Neuronal stem cell (in vitro differentiated cells): ENCODE data around the gene SPINK14. TPM values are rescaled to one million over a fixed set of nuclear protein-coding genes. Genes with fewer than 3 reads are reported as not detected.

Experiments
- small RNA-seq: library from polyadenylated mRNA; stranded (forward); fragments of <200 nt; extraction: miRNeasy Mini kit (QIAGEN cat#:217004); gene quantifications from one replicate; pipeline ENCODE3, GENCODE V24; 2013; ENCODE audit not compliant: insufficient read depth

The SPINK14 gene

Small RNAs within 50 kb of the gene (small RNA-seq; reads per million reads assigned to genes)
- gene HMGN1P16, result not detected
